BLaER1 (cell line): ENCODE data around the gene NLGN2.
A peak's percentile ranks its signal among the peaks of the same experiment; 100 is the strongest.

ENCODE experiments used
- H3K27ac ChIP-seq: shearing (Covaris generic); formaldehyde crosslinking; 2 replicates; pipeline ENCODE4 v1.8.1; 2022
- H3K27me3 ChIP-seq: shearing (Covaris generic); formaldehyde crosslinking; 2 replicates; pipeline ENCODE4 v1.8.1; 2022
- H3K36me3 ChIP-seq: shearing (Covaris generic); formaldehyde crosslinking; 2 replicates; pipeline ENCODE4 v1.8.1; 2022
- H3K4me1 ChIP-seq: shearing (Covaris generic); formaldehyde crosslinking; 2 replicates; pipeline ENCODE4 v1.8.1; 2022
- H3K4me2 ChIP-seq: shearing (Covaris generic); formaldehyde crosslinking; 2 replicates; pipeline ENCODE4 v1.8.1; 2022
- H3K4me3 ChIP-seq: shearing (Covaris generic); formaldehyde crosslinking; 2 replicates; pipeline ENCODE4 v1.8.1; 2022
- H3K9ac ChIP-seq: shearing (Covaris generic); formaldehyde crosslinking; 2 replicates; pipeline ENCODE4 v1.8.1; 2022
- H3K9me3 ChIP-seq: shearing (Covaris generic); formaldehyde crosslinking; 2 replicates; pipeline ENCODE4 v1.8.1; 2022
- H4K20me1 ChIP-seq: shearing (Covaris generic); formaldehyde crosslinking; 2 replicates; pipeline ENCODE4 v1.8.1; 2022
- Cebpa-rat ChIP-seq: shearing (Covaris generic); IDR thresholded peaks from 2 replicates; pipeline ENCODE4 v1.8.1; 2022

Gene NLGN2

GRCh38 chr17:7462474-7463371 is 55.1 kb downstream of the NLGN2 start:
- Histone ChIP-seq H3K36me3 (peaks cover 80% of the 10 kb centered on the region), H3K4me1 (peaks cover 14% of the 10 kb centered on the region), H4K20me1 (peaks cover 21% of the 10 kb centered on the region), H3K4me3 (no peak overlapping the region), H3K27ac (no peak overlapping the region), H3K9me3 (no peaks in the 10 kb centered on the region), H3K27me3 (no peaks in the 10 kb centered on the region), H3K4me2 (no peak overlapping the region), H3K9ac (no peak overlapping the region)
- TF ChIP-seq Cebpa-rat = no peak

- H3K27me3 ChIP-seq = no peaks in the 10 kb centered on the region
- H3K27ac ChIP-seq = no peak overlapping the region
- H3K4me3 ChIP-seq = no peak overlapping the region
- H3K9ac ChIP-seq = no peak overlapping the region
- H3K9me3 ChIP-seq = no peaks in the 10 kb centered on the region
- TF ChIP-seq Cebpa-rat = no peak
- H3K4me1 ChIP-seq = peaks cover 21% of the 10 kb centered on the region
- H3K36me3 ChIP-seq = peaks cover 79% of the 10 kb centered on the region
- peaks cover 28% of the 10 kb centered on the region for H4K20me1 ChIP-seq
- H3K4me2 ChIP-seq = no peak overlapping the region
Measured at GRCh38 chr17:7463372-7463846, 55.8 kb downstream of the NLGN2 start.

- Histone ChIP-seq H3K4me2 (no peak overlapping the region), H3K9ac (no peak overlapping the region), H3K4me1 (peaks cover 25% of the 10 kb centered on the region), H3K4me3 (no peak overlapping the region), H3K9me3 (no peaks in the 10 kb centered on the region), H4K20me1 (peaks cover 34% of the 10 kb centered on the region), H3K36me3 (peaks cover 80% of the 10 kb centered on the region), H3K27me3 (no peaks in the 10 kb centered on the region), H3K27ac (no peak overlapping the region)
- no peak for TF ChIP-seq Cebpa-rat
Measured at GRCh38 chr17:7464081-7464480, 56.4 kb downstream of the NLGN2 start.

- peaks cover 85% of the 10 kb centered on the region for H3K36me3 ChIP-seq
- no peak for TF ChIP-seq Cebpa-rat
- no peak overlapping the region for H3K4me3 ChIP-seq
- H3K27me3 ChIP-seq = no peaks in the 10 kb centered on the region
- no peaks in the 10 kb centered on the region for H3K9me3 ChIP-seq
- peak overlapping the region; percentile 44; the same call in 1 of the 2 replicates for H3K27ac ChIP-seq
- no peak overlapping the region for H3K9ac ChIP-seq
- H4K20me1 ChIP-seq = peaks cover 51% of the 10 kb centered on the region
- H3K4me2 ChIP-seq = no peak overlapping the region
- peaks cover 25% of the 10 kb centered on the region for H3K4me1 ChIP-seq
Measured at GRCh38 chr17:7465597-7466275, 58.1 kb downstream of the NLGN2 start.

- H3K9ac ChIP-seq = no peak overlapping the region
Measured at GRCh38 chr17:7466318-7466638, 58.6 kb downstream of the NLGN2 start.

GRCh38 chr17:7466639-7467341 is 59.1 kb downstream of the NLGN2 start:
- H3K4me3 ChIP-seq = no peak overlapping the region
- H4K20me1 ChIP-seq = peaks cover 62% of the 10 kb centered on the region
- peak overlapping the region; percentile 30 for H3K4me2 ChIP-seq
- H3K27me3 ChIP-seq = no peaks in the 10 kb centered on the region
- peak overlapping the region; percentile 44; the same call in 1 of the 2 replicates for H3K27ac ChIP-seq
- no peak overlapping the region for H3K9ac ChIP-seq
- no peak for TF ChIP-seq Cebpa-rat
- no peaks in the 10 kb centered on the region for H3K9me3 ChIP-seq
- H3K4me1 ChIP-seq = peaks cover 30% of the 10 kb centered on the region
- H3K36me3 ChIP-seq = peaks cover 78% of the 10 kb centered on the region

More at GRCh38 chr17:7466318-7466638, 58.6 kb downstream of the NLGN2 start:
- peak overlapping the region; percentile 44; the same call in 1 of the 2 replicates for H3K27ac ChIP-seq
- H3K4me2 ChIP-seq = no peak overlapping the region
- no peaks in the 10 kb centered on the region for H3K9me3 ChIP-seq
- H3K27me3 ChIP-seq = no peaks in the 10 kb centered on the region
- peaks cover 25% of the 10 kb centered on the region for H3K4me1 ChIP-seq
- peaks cover 84% of the 10 kb centered on the region for H3K36me3 ChIP-seq
- no peak overlapping the region for H3K4me3 ChIP-seq
- no peak for TF ChIP-seq Cebpa-rat
- H4K20me1 ChIP-seq = peaks cover 56% of the 10 kb centered on the region

GRCh38 chr17:7467498-7467897 is 59.9 kb downstream of the NLGN2 start:
- H3K27ac ChIP-seq = 0 out of 2 replicates have a peak overlapping the region, but pooled peaks have one; percentile 44
- TF ChIP-seq Cebpa-rat = no peak
- peaks cover 69% of the 10 kb centered on the region for H4K20me1 ChIP-seq
- no peaks in the 10 kb centered on the region for H3K27me3 ChIP-seq
- H3K9ac ChIP-seq = no peak overlapping the region
- H3K9me3 ChIP-seq = no peaks in the 10 kb centered on the region
- peak overlapping the region; percentile 30 for H3K4me2 ChIP-seq
- H3K36me3 ChIP-seq = peaks cover 71% of the 10 kb centered on the region
- peaks cover 38% of the 10 kb centered on the region for H3K4me1 ChIP-seq
- H3K4me3 ChIP-seq = no peak overlapping the region

- no peak overlapping the region for H3K9ac ChIP-seq
- no peak for TF ChIP-seq Cebpa-rat
- no peak overlapping the region for H3K4me2 ChIP-seq
- H3K27me3 ChIP-seq = no peaks in the 10 kb centered on the region
- H3K4me1 ChIP-seq = peaks cover 45% of the 10 kb centered on the region
- no peaks in the 10 kb centered on the region for H3K9me3 ChIP-seq
- no peak overlapping the region for H3K4me3 ChIP-seq
- no peak overlapping the region for H3K27ac ChIP-seq
- peaks cover 77% of the 10 kb centered on the region for H4K20me1 ChIP-seq
- peaks cover 64% of the 10 kb centered on the region for H3K36me3 ChIP-seq
Measured at GRCh38 chr17:7468290-7468689, 60.6 kb downstream of the NLGN2 start.

GRCh38 chr17:7468804-7469389 is 61.3 kb downstream of the NLGN2 start:
- no peak overlapping the region for H3K4me2 ChIP-seq
- peaks cover 51% of the 10 kb centered on the region for H3K4me1 ChIP-seq
- no peaks in the 10 kb centered on the region for H3K9me3 ChIP-seq
- no peak overlapping the region for H3K27ac ChIP-seq
- peaks cover 64% of the 10 kb centered on the region for H3K36me3 ChIP-seq
- peaks cover 83% of the 10 kb centered on the region for H4K20me1 ChIP-seq
- H3K9ac ChIP-seq = no peak overlapping the region
- no peaks in the 10 kb centered on the region for H3K27me3 ChIP-seq
- no peak overlapping the region for H3K4me3 ChIP-seq
- no peak for TF ChIP-seq Cebpa-rat
